GM18907 (cell line): ENCODE results near the gene ADAMTSL3.
"Not testable (repeated sequence)": the region's sequence is repeated elsewhere in the genome, so short reads cannot be mapped to it uniquely, and the experiment has no call there.

Experiments used
- ATAC-seq: cut with Tn5 transposase; IDR thresholded peaks from one replicate; pipeline ENCODE4 v1.9.1; 2021; ENCODE audit warnings: mild to moderate bottlenecking, moderate library complexity; ENCODE audit not compliant: unreplicated experiment

The ADAMTSL3 gene

GRCh38 chr15:83734487-83734886 lies 80.6 kb downstream of the ADAMTSL3 start:
- no peak for ATAC-seq

- ATAC-seq = no peak
Observed at GRCh38 chr15:83739629-83740028, 85.7 kb downstream of the ADAMTSL3 start.

- no peak for ATAC-seq
Observed at GRCh38 chr15:83745771-83746170, 91.8 kb downstream of the ADAMTSL3 start.

- no peak for ATAC-seq
Observed at GRCh38 chr15:83746231-83746630, 92.3 kb downstream of the ADAMTSL3 start.

GRCh38 chr15:83747050-83747717 lies 93.3 kb downstream of the ADAMTSL3 start:
- no peak for ATAC-seq

GRCh38 chr15:83747718-83748110 lies 93.8 kb downstream of the ADAMTSL3 start:
- ATAC-seq = no peak

GRCh38 chr15:83753872-83754493 lies 100.1 kb downstream of the ADAMTSL3 start:
- no peak for ATAC-seq

GRCh38 chr15:83757291-83757690 lies 103.4 kb downstream of the ADAMTSL3 start:
- ATAC-seq = not testable (repeated sequence)

- no peak for ATAC-seq
Observed at GRCh38 chr15:83762367-83762766, 108.4 kb downstream of the ADAMTSL3 start.

- ATAC-seq = no peak
Observed at GRCh38 chr15:83764201-83764838, 110.4 kb downstream of the ADAMTSL3 start.

- ATAC-seq = no peak
Observed at GRCh38 chr15:83766339-83766738, 112.4 kb downstream of the ADAMTSL3 start.

GRCh38 chr15:83767741-83768140 lies 113.8 kb downstream of the ADAMTSL3 start:
- no peak for ATAC-seq

GRCh38 chr15:83769411-83769999 lies 115.6 kb downstream of the ADAMTSL3 start:
- no peak for ATAC-seq

GRCh38 chr15:83775738-83776137 lies 121.8 kb downstream of the ADAMTSL3 start:
- ATAC-seq = no peak

- ATAC-seq = no peak
Observed at GRCh38 chr15:83776986-83777385, 123.1 kb downstream of the ADAMTSL3 start.

GRCh38 chr15:83783227-83783626 lies 129.3 kb downstream of the ADAMTSL3 start:
- no peak for ATAC-seq

GRCh38 chr15:83784975-83785374 lies 131.1 kb downstream of the ADAMTSL3 start:
- ATAC-seq = no peak

GRCh38 chr15:83786336-83786735 lies 132.4 kb downstream of the ADAMTSL3 start:
- no peak for ATAC-seq

GRCh38 chr15:83793069-83793468 lies 139.1 kb downstream of the ADAMTSL3 start:
- ATAC-seq = no peak

GRCh38 chr15:83794209-83794608 lies 140.3 kb downstream of the ADAMTSL3 start:
- no peak for ATAC-seq

GRCh38 chr15:83809345-83809744 lies 155.4 kb downstream of the ADAMTSL3 start:
- ATAC-seq = no peak

- ATAC-seq = no peak
Observed at GRCh38 chr15:83810110-83810509, 156.2 kb downstream of the ADAMTSL3 start.
